Adrenal gland (tissue), 12 donors: Measurements from ENCODE around the gene HOXA5. TPM values are rescaled to one million over a fixed set of nuclear protein-coding genes. Genes with fewer than 3 reads are reported as not detected.

Experiments used
- DNase-seq, 7 donors: peaks; one replicate each; pipeline ENCODE4 v3.0.0-alpha.2; 2019 to 2020
- H3K27ac ChIP-seq, 5 donors: fragments of 200-600 bp; sonication (generic) in 4 of 5; 1 replicate in 3 of 5; 2 replicates in 2 of 5; pipeline versions ENCODE4 v1.5.1 to v1.8.0; 2016 to 2020; ENCODE audit warnings: mild to moderate bottlenecking in 1 of 5
- H3K27me3 ChIP-seq: fragments of 200-600 bp; 2 replicates; pipeline ENCODE4 v1.8.0; 2021
- H3K36me3 ChIP-seq, 2 donors: fragments of 200-600 bp; replicated peaks in 1 of 2; 1 replicate in 1 of 2; 2 replicates in 1 of 2; pipeline versions ENCODE4 v1.5.1 to v1.8.0; 2018 to 2022
- H3K4me1 ChIP-seq, 2 donors: fragments of 200-600 bp; replicated peaks in 1 of 2; 1 replicate in 1 of 2; 2 replicates in 1 of 2; pipeline versions ENCODE4 v1.5.1 to v1.8.0; 2018 to 2021
- H3K4me3 ChIP-seq, 4 donors: fragments of 200-600 bp; sonication (generic) in 3 of 4; one replicate each; pipeline ENCODE4 v1.5.1; 2016 to 2018
- H3K9me3 ChIP-seq, 3 donors: fragments of 200-600 bp; sonication (generic) in 1 of 3; replicated peaks in 1 of 3; 1 replicate in 2 of 3; 2 replicates in 1 of 3; pipeline versions ENCODE4 v1.5.1 to v1.8.0; 2016 to 2021
- POLR2A ChIP-seq, 2 donors: fragments of 450-650 bp; IDR thresholded peaks; one replicate each; pipeline ENCODE4 v1.6.1; 2017; ENCODE audit warnings: antibody characterized with exemption in 2 of 2, mild to moderate bottlenecking in 2 of 2, moderate library complexity in 1 of 2
- WGBS, 4 donors: extraction: QIAGEN DNeasy Blood & Tissue Kit in 2 of 4; methylation state at CpG; one replicate each; pipeline versions ENCODE4 v1.1.5 to v1.1.7; 2013 to 2017; 5-methylcytosine and 5-hydroxymethylcytosine counted together
- intact Hi-C, 2 donors: fragments of 100-400 bp; cut with DNase I; formaldehyde crosslinking; loops; one replicate each; pipeline versions ENCODE4 v1.14.1 to v1.15.0; 2022 to 2023
- polyA plus RNA-seq, 3 donors: library from polyadenylated mRNA; stranded (reverse); fragments of 200-250 nt in 2 of 3; fragments of 350-450 nt in 1 of 3; fragmentation: Illumina TruSeq in 1 of 3; extraction: RNeasy Lipid Tissue Mini Kit (QIAGEN cat#74804) in 1 of 3; gene quantifications; one replicate each; pipeline ENCODE4 v1.2.3, GENCODE V29; 2013 to 2014
- total RNA-seq, 9 donors: library from RNA; depleted of rRNA in 4 of 9; stranded (reverse); fragments of >200 nt in 4 of 9; fragments of 120-200 nt in 1 of 9; fragmentation: NEBNext Ultra II Directional in 1 of 9; extraction: Animal tissue kit (Norgen Biotek cat#: 25700) in 1 of 9; gene quantifications; one replicate each; pipeline versions ENCODE4 v1.1.0 to v1.2.4, GENCODE V29; 2013 to 2023
- TF ChIP-seq, protein P1 (sequence below), 6 experiments: fragments of 450-650 bp in 4 of 6; fragments of 200-600 bp in 2 of 6; sonication (generic) in 1 of 6; IDR thresholded peaks; 1 replicate in 5 of 6; 2 replicates in 1 of 6; pipeline versions ENCODE4 v1.5.1 to v1.8.0; 2016 to 2021; ENCODE audit warnings: antibody characterized with exemption in 6 of 6, mild to moderate bottlenecking in 2 of 6, moderate library complexity in 1 of 6
- donor health status: healthy with polysubstance abuse.
- donor health status: Bipolar disorder and iron deficiency.
- donor health status: DM: yes; HTN: yes; CAD: no.
- donor health status: DM: no; HTN: no; CAD: no.
- donor health status: DM: no; HTN: no; CAD: no.
- donor health status: DM: yes; HTN: yes; CAD: no.

Gene HOXA5
- total and polyA plus RNA-seq, 12 donors: 21.8 to 132 (median 57.0) TPM

- Histone ChIP-seq H3K27ac (peak overlapping the region; percentile 60 to 98 (median 70)), H3K27me3 (no peaks in the 10 kb centered on the region), H3K9me3 (no peaks in the 10 kb centered on the region), H3K4me3 (peak overlapping the region; percentile 1 to 96 (median 60)), H3K36me3 (no peaks in the 10 kb centered on the region), H3K4me1 (peaks cover 13 to 54% of the 10 kb centered on the region in 2 donors)
- intact Hi-C loops: no loop called here
- 49 to 54% (median 52%) methylated on average over 12 of the region's 12 CpGs for WGBS, 4 donors
- DNase-seq: no peak
- no peak for TF ChIP-seq POLR2A (IDR thresholded peaks at IDR 0.05)
- TF ChIP-seq, protein P1, sequence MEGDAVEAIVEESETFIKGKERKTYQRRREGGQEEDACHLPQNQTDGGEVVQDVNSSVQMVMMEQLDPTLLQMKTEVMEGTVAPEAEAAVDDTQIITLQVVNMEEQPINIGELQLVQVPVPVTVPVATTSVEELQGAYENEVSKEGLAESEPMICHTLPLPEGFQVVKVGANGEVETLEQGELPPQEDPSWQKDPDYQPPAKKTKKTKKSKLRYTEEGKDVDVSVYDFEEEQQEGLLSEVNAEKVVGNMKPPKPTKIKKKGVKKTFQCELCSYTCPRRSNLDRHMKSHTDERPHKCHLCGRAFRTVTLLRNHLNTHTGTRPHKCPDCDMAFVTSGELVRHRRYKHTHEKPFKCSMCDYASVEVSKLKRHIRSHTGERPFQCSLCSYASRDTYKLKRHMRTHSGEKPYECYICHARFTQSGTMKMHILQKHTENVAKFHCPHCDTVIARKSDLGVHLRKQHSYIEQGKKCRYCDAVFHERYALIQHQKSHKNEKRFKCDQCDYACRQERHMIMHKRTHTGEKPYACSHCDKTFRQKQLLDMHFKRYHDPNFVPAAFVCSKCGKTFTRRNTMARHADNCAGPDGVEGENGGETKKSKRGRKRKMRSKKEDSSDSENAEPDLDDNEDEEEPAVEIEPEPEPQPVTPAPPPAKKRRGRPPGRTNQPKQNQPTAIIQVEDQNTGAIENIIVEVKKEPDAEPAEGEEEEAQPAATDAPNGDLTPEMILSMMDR (IDR thresholded peaks at IDR 0.05): no peak
Observed at GRCh38 chr7:27131390-27131819, 12.1 kb downstream of the HOXA5 start.

- WGBS, 4 donors: 3 to 9% (median 7%) methylated on average over 14 to 67 of the region's 67 CpGs
- peaks cover 8 to 54% of the 10 kb centered on the region in 2 donors for H3K4me1 ChIP-seq
- intact Hi-C loops: no loop called here
Observed at GRCh38 chr7:27130540-27131389, 12.7 kb downstream of the HOXA5 start, which contains the start of gene HOXA4. Gene HOXA4, minus strand, starts transcription at chr7:27130757. Its CDS starts 24 bp downstream, at chr7:27130733.

GRCh38 chr7:27129729-27130539, 13.5 kb downstream of the HOXA5 start:
- H3K4me1 ChIP-seq: peaks cover 8 to 56% of the 10 kb centered on the region in 2 donors
- TF ChIP-seq, protein P1 (IDR thresholded peaks at IDR 0.05): peak in 3 of 6 experiments; percentile 13 to 51 (median 37)
- peak; percentile 12 to 45 for TF ChIP-seq POLR2A (IDR thresholded peaks at IDR 0.05)
- H3K36me3 ChIP-seq: no peaks in the 10 kb centered on the region
- DNase-seq: peak in 4 of 7 donors; percentile 41 to 62 (median 62)
- peak overlapping the region in 3 of 4 donors; percentile 28 to 91 (median 50) for H3K4me3 ChIP-seq
- peak overlapping the region; percentile 60 to 98 (median 87) for H3K27ac ChIP-seq
- 13 to 26% (median 20%) methylated on average over 11 to 72 of the region's 72 CpGs for WGBS, 4 donors
- intact Hi-C loops: no loop called here
- H3K9me3 ChIP-seq: no peaks in the 10 kb centered on the region
- H3K27me3 ChIP-seq: no peaks in the 10 kb centered on the region

More at GRCh38 chr7:27130540-27131389, 12.7 kb downstream of the HOXA5 start, which contains the start of gene HOXA4:
- TF ChIP-seq POLR2A (IDR thresholded peaks at IDR 0.05): peak; percentile 58 to 69
- TF ChIP-seq, protein P1 (IDR thresholded peaks at IDR 0.05): peak in 1 of 6 experiments; percentile 4
- Histone ChIP-seq H3K36me3 (no peaks in the 10 kb centered on the region), H3K27me3 (no peaks in the 10 kb centered on the region), H3K9me3 (no peaks in the 10 kb centered on the region), H3K4me3 (peak within 1 kb of the TSS; percentile 1 to 96 (median 60)), H3K27ac (peak within 1 kb of the TSS; percentile 60 to 98 (median 87))
- peak; percentile 95 to 97 (median 96) for DNase-seq
